Measurements from ENCODE around the gene RERG. TPM values are rescaled to one million over a fixed set of nuclear protein-coding genes. Genes with fewer than 3 reads are reported as not detected.

RERG gene
- total RNA-seq = not detected
- total RNA-seq = 0 reads per million in 2 donors

GRCh38 chr12:15220915-15221885, at the start of gene RERG:
Gene RERG, minus strand, starts transcription at chr12:15221417. Its CDS starts 3,928 bp downstream, at chr12:15217489.
- peak; percentile 49 to 72 (median 63) for DNase-seq
- Mint-ChIP-seq H3K27me3 (peaks cover 54% of the 10 kb centered on the region), H3K27ac (no peak within 1 kb of the TSS), H3K4me3 (peak within 1 kb of the TSS; percentile 79), H3K4me1 (peaks cover 11% of the 10 kb centered on the region), H3K36me3 (ENCODE audit: low read depth) (peaks cover 2% of the 10 kb centered on the region)
- ATAC-seq = peak; percentile 99
- no peaks in the 10 kb centered on the region for H3K9me3 ChIP-seq (ENCODE audit: control insufficient read depth, low read length, poor library complexity, severe bottlenecking)

- H3K27ac Mint-ChIP-seq = no peak overlapping the region
- DNase-seq (no peak), ATAC-seq (no peak)
- no peaks in the 10 kb centered on the region for H3K4me1 Mint-ChIP-seq
- peaks cover 4% of the 10 kb centered on the region for H3K36me3 Mint-ChIP-seq (ENCODE audit: low read depth)
- H3K4me3 Mint-ChIP-seq = no peak overlapping the region
- H3K27me3 Mint-ChIP-seq = peaks cover 21% of the 10 kb centered on the region
- H3K9me3 ChIP-seq (ENCODE audit: control insufficient read depth, low read length, poor library complexity, severe bottlenecking) = no peaks in the 10 kb centered on the region
Measured at GRCh38 chr12:15270591-15270990, 49.4 kb upstream of the RERG start.

GRCh38 chr12:15268927-15269552, 47.8 kb upstream of the RERG start:
- DNase-seq = peak in 1 of 3 donors; percentile 13
- Mint-ChIP-seq H3K4me3 (no peak overlapping the region), H3K27me3 (peaks cover 19% of the 10 kb centered on the region), H3K4me1 (no peaks in the 10 kb centered on the region), H3K36me3 (ENCODE audit: low read depth) (peaks cover 4% of the 10 kb centered on the region), H3K27ac (no peak overlapping the region)
- ATAC-seq = peak; percentile 72
- no peaks in the 10 kb centered on the region for H3K9me3 ChIP-seq (ENCODE audit: control insufficient read depth, low read length, poor library complexity, severe bottlenecking)

GRCh38 chr12:15268309-15268708, 47.1 kb upstream of the RERG start:
- ATAC-seq = no peak
- Mint-ChIP-seq H3K27ac (no peak overlapping the region), H3K27me3 (peaks cover 25% of the 10 kb centered on the region), H3K4me1 (no peaks in the 10 kb centered on the region), H3K4me3 (no peak overlapping the region), H3K36me3 (ENCODE audit: low read depth) (peaks cover 4% of the 10 kb centered on the region)
- no peaks in the 10 kb centered on the region for H3K9me3 ChIP-seq (ENCODE audit: control insufficient read depth, low read length, poor library complexity, severe bottlenecking)
- no peak for DNase-seq

- Mint-ChIP-seq H3K27me3 (peaks cover 16% of the 10 kb centered on the region), H3K4me1 (no peaks in the 10 kb centered on the region), H3K27ac (no peak overlapping the region), H3K4me3 (no peak overlapping the region), H3K36me3 (ENCODE audit: low read depth) (peaks cover 2% of the 10 kb centered on the region)
- H3K9me3 ChIP-seq (ENCODE audit: control insufficient read depth, low read length, poor library complexity, severe bottlenecking) = no peaks in the 10 kb centered on the region
- ATAC-seq (no peak), DNase-seq (no peak)
Measured at GRCh38 chr12:15265875-15266274, 44.7 kb upstream of the RERG start.

- H3K9me3 ChIP-seq (ENCODE audit: control insufficient read depth, low read length, poor library complexity, severe bottlenecking) = no peaks in the 10 kb centered on the region
- peaks cover 2% of the 10 kb centered on the region for H3K36me3 Mint-ChIP-seq (ENCODE audit: low read depth)
- no peak overlapping the region for H3K4me3 Mint-ChIP-seq
- H3K4me1 Mint-ChIP-seq = peaks cover 2% of the 10 kb centered on the region
- H3K27ac Mint-ChIP-seq = no peak overlapping the region
- ATAC-seq (no peak), DNase-seq (no peak)
- peaks cover 39% of the 10 kb centered on the region for H3K27me3 Mint-ChIP-seq
Measured at GRCh38 chr12:15256761-15257160, 35.5 kb upstream of the RERG start.

- Mint-ChIP-seq H3K4me1 (peaks cover 2% of the 10 kb centered on the region), H3K36me3 (ENCODE audit: low read depth) (peaks cover 2% of the 10 kb centered on the region), H3K4me3 (no peak overlapping the region), H3K27me3 (peaks cover 56% of the 10 kb centered on the region), H3K27ac (no peak overlapping the region)
- ATAC-seq = no peak
- H3K9me3 ChIP-seq (ENCODE audit: control insufficient read depth, low read length, poor library complexity, severe bottlenecking) = no peaks in the 10 kb centered on the region
- DNase-seq = no peak
Measured at GRCh38 chr12:15253990-15254389, 32.8 kb upstream of the RERG start.

GRCh38 chr12:15244926-15245325, 23.7 kb upstream of the RERG start:
- Mint-ChIP-seq H3K27ac (no peak overlapping the region), H3K4me3 (no peak overlapping the region), H3K36me3 (ENCODE audit: low read depth) (peaks cover 2% of the 10 kb centered on the region), H3K4me1 (no peaks in the 10 kb centered on the region), H3K27me3 (peaks cover 57% of the 10 kb centered on the region)
- DNase-seq (no peak), ATAC-seq (no peak)
- no peaks in the 10 kb centered on the region for H3K9me3 ChIP-seq (ENCODE audit: control insufficient read depth, low read length, poor library complexity, severe bottlenecking)

GRCh38 chr12:15244341-15244740, 23.1 kb upstream of the RERG start:
- no peak overlapping the region for H3K4me3 Mint-ChIP-seq
- H3K27ac Mint-ChIP-seq = no peak overlapping the region
- H3K4me1 Mint-ChIP-seq = no peaks in the 10 kb centered on the region

GRCh38 chr12:15243102-15243501, 21.9 kb upstream of the RERG start:
- H3K36me3 Mint-ChIP-seq (ENCODE audit: low read depth) = peaks cover 2% of the 10 kb centered on the region
- no peaks in the 10 kb centered on the region for H3K9me3 ChIP-seq (ENCODE audit: control insufficient read depth, low read length, poor library complexity, severe bottlenecking)
- DNase-seq (no peak), ATAC-seq (no peak)
- no peaks in the 10 kb centered on the region for H3K4me1 Mint-ChIP-seq
- H3K4me3 Mint-ChIP-seq = no peak overlapping the region
- peaks cover 69% of the 10 kb centered on the region for H3K27me3 Mint-ChIP-seq
- H3K27ac Mint-ChIP-seq = no peak overlapping the region

More at GRCh38 chr12:15244341-15244740, 23.1 kb upstream of the RERG start:
- no peaks in the 10 kb centered on the region for H3K9me3 ChIP-seq (ENCODE audit: control insufficient read depth, low read length, poor library complexity, severe bottlenecking)
- DNase-seq = no peak
- no peak for ATAC-seq
- Mint-ChIP-seq H3K36me3 (ENCODE audit: low read depth) (peaks cover 2% of the 10 kb centered on the region), H3K27me3 (peaks cover 57% of the 10 kb centered on the region)

GRCh38 chr12:15240898-15241297, 19.7 kb upstream of the RERG start:
- H3K4me1 Mint-ChIP-seq = no peaks in the 10 kb centered on the region
- no peaks in the 10 kb centered on the region for H3K9me3 ChIP-seq (ENCODE audit: control insufficient read depth, low read length, poor library complexity, severe bottlenecking)
- H3K4me3 Mint-ChIP-seq = no peak overlapping the region
- H3K36me3 Mint-ChIP-seq (ENCODE audit: low read depth) = peaks cover 3% of the 10 kb centered on the region
- H3K27ac Mint-ChIP-seq = no peak overlapping the region
- H3K27me3 Mint-ChIP-seq = peaks cover 70% of the 10 kb centered on the region
- no peak for ATAC-seq
- DNase-seq = no peak

- peaks cover 2% of the 10 kb centered on the region for H3K4me1 Mint-ChIP-seq
Measured at GRCh38 chr12:15234508-15234907, 13.3 kb upstream of the RERG start.

GRCh38 chr12:15234011-15234410, 12.8 kb upstream of the RERG start:
- H3K27ac Mint-ChIP-seq = no peak overlapping the region
- peaks cover 4% of the 10 kb centered on the region for H3K36me3 Mint-ChIP-seq (ENCODE audit: low read depth)
- ATAC-seq = no peak
- H3K27me3 Mint-ChIP-seq = peaks cover 63% of the 10 kb centered on the region
- H3K9me3 ChIP-seq (ENCODE audit: control insufficient read depth, low read length, poor library complexity, severe bottlenecking) = no peaks in the 10 kb centered on the region
- no peak for DNase-seq
- H3K4me3 Mint-ChIP-seq = no peak overlapping the region
- H3K4me1 Mint-ChIP-seq = peaks cover 2% of the 10 kb centered on the region

More at GRCh38 chr12:15234508-15234907, 13.3 kb upstream of the RERG start:
- Mint-ChIP-seq H3K27ac (no peak overlapping the region), H3K27me3 (peaks cover 63% of the 10 kb centered on the region), H3K4me3 (no peak overlapping the region), H3K36me3 (ENCODE audit: low read depth) (peaks cover 4% of the 10 kb centered on the region)
- H3K9me3 ChIP-seq (ENCODE audit: control insufficient read depth, low read length, poor library complexity, severe bottlenecking) = no peaks in the 10 kb centered on the region
- ATAC-seq = no peak
- DNase-seq = no peak

Data from T-helper 17 cell (primary cell).